K562 (cell line): ENCODE measurements around the gene RAD17. TPM values are rescaled to one million over a fixed set of nuclear protein-coding genes. Genes with fewer than 3 reads are reported as not detected.
"Not testable (repeated sequence)": the region's sequence is repeated elsewhere in the genome, so short reads cannot be mapped to it uniquely, and the experiment has no call there.

ENCODE experiments used
- ATAC-seq: fragments of 200-7000 bp; cut with Tn5 transposase; 3 replicates; pipeline ENCODE4 v1.9.1; 2020; ENCODE audit warnings: moderate library complexity
- BruUV-seq: library from RNA; stranded (reverse); fragments of 400-500 nt; replicated peaks from 2 replicates; lab custom pipeline; 2021; lab: Mats Ljungman, UMichigan
- CTCF ChIA-PET: fragments of 300-600 bp; formaldehyde crosslinking; extraction: SDS; loops from one replicate; lab custom pipeline; 2021; ENCODE audit warnings: low intra/inter-chr PET ratio; lab: Yijun Ruan, JAX
- POLR2A ChIA-PET: fragments of 300-600, 350-650 bp; sonication (Branson Sonifier 250); formaldehyde crosslinking; extraction: SDS; loops from one replicate; lab custom pipeline; 2021; ENCODE audit warnings: antibody characterized with exemption, inconsistent platforms; lab: Yijun Ruan, JAX
- DNase-seq, 4 experiments: peaks; one replicate each; pipeline versions ENCODE4 v3.0.0 to v3.0.0-alpha.2; 2011 to 2018; ENCODE audit warnings: low spot score in 3 of 4, mixed read lengths in 3 of 4; ENCODE audit errors: extremely low read depth in 1 of 4
- FAIRE-seq: peaks from 2 replicates; lab custom pipeline; 2011; peaks lifted over from hg19 to GRCh38; lab: Jason Lieb, UNC
- H2AFZ ChIP-seq: 2 replicates; pipeline ENCODE4 v1.6.0; 2011; ENCODE audit warnings: low read depth, low read length, control low read depth, inconsistent platforms
- H3K27ac ChIP-seq: fragments of 200-600 bp; 3 replicates; pipeline ENCODE4 v1.8.0; 2011; ENCODE audit warnings: low read depth, mild to moderate bottlenecking, control low read depth, inconsistent platforms, low read length, moderate library complexity, mixed read lengths; ENCODE audit errors: extremely low read depth
- H3K27me3 ChIP-seq, 2 experiments: fragments of 300-600 bp in 1 of 2; 2 replicates in 1 of 2; 3 replicates in 1 of 2; pipeline versions ENCODE4 v1.6.0 to v1.8.0; 2011; ENCODE audit warnings: inconsistent platforms in 2 of 2, low read length in 2 of 2, mild to moderate bottlenecking in 1 of 2, mixed read lengths in 1 of 2, moderate library complexity in 1 of 2; ENCODE audit not compliant: control insufficient read depth in 2 of 2, insufficient read depth in 2 of 2
- H3K36me3 ChIP-seq: fragments of 300-600 bp; 3 replicates; pipeline ENCODE4 v1.8.0; 2011; ENCODE audit warnings: mild to moderate bottlenecking, low read length, inconsistent platforms; ENCODE audit not compliant: control insufficient read depth, insufficient read depth
- H3K4me1 ChIP-seq, 2 experiments: fragments of 200-600 bp in 1 of 2; replicated peaks in 1 of 2; 2 replicates in 1 of 2; 3 replicates in 1 of 2; pipeline versions ENCODE4 v1.5.1 to v1.8.0; 2011; ENCODE audit warnings: inconsistent platforms in 2 of 2, low read length in 2 of 2, mild to moderate bottlenecking in 1 of 2, mixed read lengths in 1 of 2, moderate library complexity in 1 of 2; ENCODE audit not compliant: control insufficient read depth in 2 of 2, insufficient read depth in 2 of 2
- H3K4me2 ChIP-seq: 2 replicates; pipeline ENCODE4 v1.6.1; 2011; ENCODE audit warnings: low read length, control low read depth, inconsistent platforms, mixed read lengths; ENCODE audit not compliant: insufficient read depth
- H3K4me3 ChIP-seq: fragments of 200-600 bp; sonication (generic), shearing (Covaris generic); 2 replicates; pipeline ENCODE4 v1.5.1; 2016; ENCODE audit warnings: control low read depth, inconsistent platforms
- H3K79me2 ChIP-seq: fragments of 200-600 bp; 3 replicates; pipeline ENCODE4 v1.8.0; 2011; ENCODE audit warnings: low read length, inconsistent platforms; ENCODE audit not compliant: control insufficient read depth, insufficient read depth
- H3K9ac ChIP-seq, 2 experiments: 2 replicates each; pipeline versions ENCODE4 v1.6.0 to v1.6.1; 2011; ENCODE audit warnings: low read depth in 2 of 2, low read length in 2 of 2, control low read depth in 1 of 2, inconsistent platforms in 1 of 2, mild to moderate bottlenecking in 1 of 2, mixed read lengths in 1 of 2; ENCODE audit not compliant: insufficient read depth in 1 of 2
- H3K9me1 ChIP-seq: one replicate; pipeline ENCODE4 v1.6.0; 2011; ENCODE audit warnings: inconsistent platforms, mild to moderate bottlenecking, low read length, moderate library complexity; ENCODE audit not compliant: control insufficient read depth, insufficient read depth
- H3K9me3 ChIP-seq: replicated peaks from 2 replicates; pipeline ENCODE4 v1.5.1; 2011; ENCODE audit warnings: low read depth, low read length, inconsistent platforms; ENCODE audit not compliant: control insufficient read depth, insufficient read depth
- H4K20me1 ChIP-seq: replicated peaks from 2 replicates; pipeline ENCODE4 v1.6.1; 2011; ENCODE audit warnings: low read length, inconsistent platforms, mixed read lengths; ENCODE audit not compliant: control insufficient read depth, insufficient read depth
- EGR1 ChIP-seq: fragments of 450-650 bp; conservative IDR thresholded peaks from 2 replicates; pipeline ENCODE4 v1.6.1; 2017; ENCODE audit warnings: mild to moderate bottlenecking
- FOXJ2 ChIP-seq: fragments of 200-800 bp; sonication (Bioruptor generic); IDR thresholded peaks from 2 replicates; pipeline ENCODE4 v1.6.1; 2016; ENCODE audit warnings: missing genetic modification characterization, missing compliant biosample characterization
- TBP ChIP-seq: optimal IDR thresholded peaks from 2 replicates; pipeline ENCODE3; 2011; ENCODE audit warnings: low read depth, low read length, improper control_type of control experiment
- WGBS: fragments of 100-300 bp; shearing (Covaris generic); methylation state at CpG from one replicate; pipeline ENCODE4 v1.1.6; 2016; ENCODE audit warnings: low coverage, mixed read lengths; ENCODE audit not compliant: insufficient coverage; ENCODE audit errors: missing lambda C conversion rate; 5-methylcytosine and 5-hydroxymethylcytosine counted together
- in situ Hi-C: fragments of 300-500 bp; cut with MboI; formaldehyde crosslinking; loops from 4 replicates; pipeline ENCODE4 v1.15.0; 2018; ENCODE audit warnings: inconsistent platforms, mixed read lengths
- intact Hi-C: fragments of 100-400 bp; cut with micrococcal nuclease; formaldehyde crosslinking; loops from 2 replicates; pipeline ENCODE4 v1.14.2; 2022
- polyA plus RNA-seq, 8 experiments: library from polyadenylated mRNA; depleted of rRNA in 4 of 8; stranded (reverse) in 5 of 8; unstranded in 3 of 8; fragments of >200 nt; fragmentation: Nextera tagmentation in 2 of 8; fragmentation: Illumina TruSeq in 1 of 8; extraction: Ambion mirVana in 2 of 8; extraction: Trizol in 1 of 8; gene quantifications; 2 replicates each; pipeline versions ENCODE4 v1.2.1 to v1.2.3, GENCODE V29; 2011 to 2014; ENCODE audit warnings: inconsistent platforms in 1 of 8, missing spikeins in 1 of 8
- total RNA-seq, 7 experiments: library from RNA; depleted of rRNA in 6 of 7; stranded (reverse); fragments of >200 nt in 6 of 7; fragmentation: Illumina TruSeq in 2 of 7; extraction: Trizol in 2 of 7; gene quantifications; 2 replicates each; pipeline versions ENCODE4 v1.2.1 to v1.2.3, GENCODE V29; 2011 to 2021; ENCODE audit warnings: low replicate concordance in 1 of 7
- TF ChIP-seq, protein P1 (sequence below), 2 experiments: fragments of 450-650 bp in 1 of 2; sonication (generic) in 1 of 2; formaldehyde crosslinking in 1 of 2; IDR thresholded peaks; 2 replicates each; pipeline versions ENCODE4 v1.7.1 to v1.9.0; 2016 to 2022; ENCODE audit warnings: inconsistent platforms in 1 of 2, mild to moderate bottlenecking in 1 of 2, missing genetic modification reagents in 1 of 2
- TF ChIP-seq, protein P2 (sequence below): fragments of 450-650 bp; IDR thresholded peaks from 2 replicates; pipeline ENCODE4 v1.6.1; 2017; ENCODE audit warnings: mild to moderate bottlenecking, moderate library complexity

The RAD17 gene
- total and polyA plus RNA-seq, 9 of the 15 experiments (the other 6 are each of a cell fraction or from before 2014, with no cell fraction given), result 21.1 to 50.1 (median 40.1) TPM

DNA sequence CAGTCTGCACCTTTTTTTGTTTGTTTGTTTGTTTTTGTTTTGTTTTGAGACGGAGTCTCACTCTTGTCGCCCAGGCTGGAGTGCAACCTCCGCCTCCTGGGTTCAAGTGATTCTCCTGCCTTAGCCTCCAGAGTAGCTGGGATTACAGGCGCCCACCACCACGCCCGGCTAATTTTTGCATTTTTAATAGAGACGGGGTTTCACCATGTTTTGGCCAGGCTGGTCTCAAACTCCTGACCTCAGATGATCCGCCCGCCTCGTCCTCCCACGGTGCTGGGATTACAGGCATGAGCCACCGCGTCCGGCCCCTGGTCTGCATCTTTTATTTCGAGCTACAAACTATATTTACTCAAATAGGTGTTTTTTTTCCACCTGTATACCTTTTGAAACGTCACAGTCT, 717 bp downstream of the RAD17 start:
- POLR2A ChIA-PET, result interaction anchor here (0.8 to 1.4 kb wide), 4 partner anchors 9 to 118 kb away, joined by 3 to 6 read pairs (median 4); no protein-coding TSS in a partner anchor
- Histone ChIP-seq H2AFZ (peak overlapping the region; percentile 97), H3K4me3 (peak overlapping the region; percentile 70), H3K79me2 (peaks cover 75% of the 10 kb centered on the region), H3K36me3 (peaks cover 40% of the 10 kb centered on the region), H3K27ac (peak overlapping the region; percentile 99), H3K4me2 (peak overlapping the region; percentile 96), H3K9ac (peak overlapping the region; percentile 92 to 97)
- intact Hi-C loops, CTCF ChIA-PET, in situ Hi-C loops, H3K27me3 ChIP-seq, H3K9me3 ChIP-seq, FAIRE-seq, H3K4me1 ChIP-seq, H4K20me1 ChIP-seq, H3K9me1 ChIP-seq: not testable (repeated sequence)
- WGBS, result 4% methylated on average over 16 of the region's 16 CpGs
- ATAC-seq (peak; percentile 6), DNase-seq (peak in 1 of 4 experiments; percentile 37)
- BruUV-seq, result TSS peak; percentile 63
- 0 out of 2 replicates have a peak, but pooled peaks have one; percentile 37 for TF ChIP-seq FOXJ2 (tag)
- TF ChIP-seq, protein P1, sequence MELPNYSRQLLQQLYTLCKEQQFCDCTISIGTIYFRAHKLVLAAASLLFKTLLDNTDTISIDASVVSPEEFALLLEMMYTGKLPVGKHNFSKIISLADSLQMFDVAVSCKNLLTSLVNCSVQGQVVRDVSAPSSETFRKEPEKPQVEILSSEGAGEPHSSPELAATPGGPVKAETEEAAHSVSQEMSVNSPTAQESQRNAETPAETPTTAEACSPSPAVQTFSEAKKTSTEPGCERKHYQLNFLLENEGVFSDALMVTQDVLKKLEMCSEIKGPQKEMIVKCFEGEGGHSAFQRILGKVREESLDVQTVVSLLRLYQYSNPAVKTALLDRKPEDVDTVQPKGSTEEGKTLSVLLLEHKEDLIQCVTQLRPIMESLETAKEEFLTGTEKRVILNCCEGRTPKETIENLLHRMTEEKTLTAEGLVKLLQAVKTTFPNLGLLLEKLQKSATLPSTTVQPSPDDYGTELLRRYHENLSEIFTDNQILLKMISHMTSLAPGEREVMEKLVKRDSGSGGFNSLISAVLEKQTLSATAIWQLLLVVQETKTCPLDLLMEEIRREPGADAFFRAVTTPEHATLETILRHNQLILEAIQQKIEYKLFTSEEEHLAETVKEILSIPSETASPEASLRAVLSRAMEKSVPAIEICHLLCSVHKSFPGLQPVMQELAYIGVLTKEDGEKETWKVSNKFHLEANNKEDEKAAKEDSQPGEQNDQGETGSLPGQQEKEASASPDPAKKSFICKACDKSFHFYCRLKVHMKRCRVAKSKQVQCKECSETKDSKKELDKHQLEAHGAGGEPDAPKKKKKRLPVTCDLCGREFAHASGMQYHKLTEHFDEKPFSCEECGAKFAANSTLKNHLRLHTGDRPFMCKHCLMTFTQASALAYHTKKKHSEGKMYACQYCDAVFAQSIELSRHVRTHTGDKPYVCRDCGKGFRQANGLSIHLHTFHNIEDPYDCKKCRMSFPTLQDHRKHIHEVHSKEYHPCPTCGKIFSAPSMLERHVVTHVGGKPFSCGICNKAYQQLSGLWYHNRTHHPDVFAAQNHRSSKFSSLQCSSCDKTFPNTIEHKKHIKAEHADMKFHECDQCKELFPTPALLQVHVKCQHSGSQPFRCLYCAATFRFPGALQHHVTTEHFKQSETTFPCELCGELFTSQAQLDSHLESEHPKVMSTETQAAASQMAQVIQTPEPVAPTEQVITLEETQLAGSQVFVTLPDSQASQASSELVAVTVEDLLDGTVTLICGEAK (IDR thresholded peaks at IDR 0.05), result 0 out of 2 replicates have a peak, but pooled peaks have one; percentile 6
- TF ChIP-seq, protein P1 (CRISPR knock-in tag; IDR thresholded peaks at IDR 0.05), result not testable (repeated sequence)
- peak; percentile 40 for TF ChIP-seq EGR1
- TF ChIP-seq, protein P2, sequence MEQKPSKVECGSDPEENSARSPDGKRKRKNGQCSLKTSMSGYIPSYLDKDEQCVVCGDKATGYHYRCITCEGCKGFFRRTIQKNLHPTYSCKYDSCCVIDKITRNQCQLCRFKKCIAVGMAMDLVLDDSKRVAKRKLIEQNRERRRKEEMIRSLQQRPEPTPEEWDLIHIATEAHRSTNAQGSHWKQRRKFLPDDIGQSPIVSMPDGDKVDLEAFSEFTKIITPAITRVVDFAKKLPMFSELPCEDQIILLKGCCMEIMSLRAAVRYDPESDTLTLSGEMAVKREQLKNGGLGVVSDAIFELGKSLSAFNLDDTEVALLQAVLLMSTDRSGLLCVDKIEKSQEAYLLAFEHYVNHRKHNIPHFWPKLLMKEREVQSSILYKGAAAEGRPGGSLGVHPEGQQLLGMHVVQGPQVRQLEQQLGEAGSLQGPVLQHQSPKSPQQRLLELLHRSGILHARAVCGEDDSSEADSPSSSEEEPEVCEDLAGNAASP, result peak; percentile 20; the same call in 1 of the 2 replicates
- TF ChIP-seq TBP, result peak; percentile 19
